Liver (tissue), 9 donors: ENCODE data around the gene TP53. TPM values are rescaled to one million over a fixed set of nuclear protein-coding genes. Genes with fewer than 3 reads are reported as not detected.

ENCODE experiments used
- DNase-seq: peaks from one replicate; pipeline ENCODE4 v3.0.0-alpha.2; 2017; ENCODE audit warnings: low spot score
- H3K27ac ChIP-seq, 2 donors: one replicate each; pipeline ENCODE4 v1.7.0; 2013; ENCODE audit warnings: inconsistent platforms in 2 of 2, low read length in 2 of 2, control low read depth in 1 of 2, low read depth in 1 of 2, mild to moderate bottlenecking in 1 of 2
- H3K27me3 ChIP-seq, 4 donors: one replicate each; pipeline versions ENCODE4 v1.6.1 to v1.7.0; 2013; ENCODE audit warnings: low read length in 3 of 4, inconsistent platforms in 1 of 4, mild to moderate bottlenecking in 1 of 4, moderate library complexity in 1 of 4; ENCODE audit not compliant: control insufficient read depth in 4 of 4, insufficient read depth in 4 of 4
- H3K36me3 ChIP-seq, 4 donors: one replicate each; pipeline versions ENCODE4 v1.6.1 to v1.7.0; 2013; ENCODE audit warnings: low read length in 3 of 4, mild to moderate bottlenecking in 3 of 4, low read depth in 1 of 4, moderate library complexity in 1 of 4; ENCODE audit not compliant: control insufficient read depth in 4 of 4, insufficient read depth in 3 of 4
- H3K4me1 ChIP-seq, 4 donors: one replicate each; pipeline versions ENCODE4 v1.6.1 to v1.7.0; 2013; ENCODE audit warnings: low read length in 3 of 4, mild to moderate bottlenecking in 3 of 4, moderate library complexity in 1 of 4; ENCODE audit not compliant: control insufficient read depth in 4 of 4, insufficient read depth in 4 of 4
- H3K4me3 ChIP-seq, 3 donors: one replicate each; pipeline versions ENCODE4 v1.6.1 to v1.7.0; 2013; ENCODE audit warnings: low read length in 3 of 3, control low read depth in 1 of 3, low read depth in 1 of 3, mild to moderate bottlenecking in 1 of 3
- H3K9ac ChIP-seq, 2 donors: one replicate each; pipeline ENCODE4 v1.7.0; 2013; ENCODE audit warnings: low read length in 2 of 2, mild to moderate bottlenecking in 2 of 2, moderate library complexity in 2 of 2, control low read depth in 1 of 2, low read depth in 1 of 2
- H3K9me3 ChIP-seq, 4 donors: one replicate each; pipeline versions ENCODE4 v1.6.1 to v1.7.0; 2013; ENCODE audit warnings: low read length in 3 of 4; ENCODE audit not compliant: control insufficient read depth in 4 of 4
- EGR1 ChIP-seq, 2 donors: IDR thresholded peaks; 2 replicates each; pipeline ENCODE4 v1.6.1; 2016 to 2018; ENCODE audit warnings: antibody characterized with exemption in 2 of 2, low read depth in 2 of 2
- FOXA1 ChIP-seq: IDR thresholded peaks from 2 replicates; pipeline ENCODE4 v1.6.1; 2016; ENCODE audit warnings: antibody characterized with exemption
- FOXA2 ChIP-seq: IDR thresholded peaks from 2 replicates; pipeline ENCODE4 v1.6.1; 2016; ENCODE audit warnings: antibody characterized with exemption
- GABPA ChIP-seq, 2 donors: IDR thresholded peaks in 1 of 2; conservative IDR thresholded peaks in 1 of 2; 2 replicates each; pipeline ENCODE4 v1.6.1; 2016; ENCODE audit warnings: antibody characterized with exemption in 2 of 2, mild to moderate bottlenecking in 1 of 2, moderate library complexity in 1 of 2
- HNF4A ChIP-seq, 2 donors: conservative IDR thresholded peaks; 2 replicates each; pipeline ENCODE4 v1.6.1; 2016; ENCODE audit warnings: antibody characterized with exemption in 2 of 2, mild to moderate bottlenecking in 2 of 2
- HNF4G ChIP-seq: IDR thresholded peaks from 2 replicates; pipeline ENCODE4 v1.6.1; 2016; ENCODE audit warnings: antibody characterized with exemption
- JUND ChIP-seq, 2 donors: IDR thresholded peaks; 2 replicates each; pipeline ENCODE4 v1.6.1; 2016; ENCODE audit warnings: antibody characterized with exemption in 2 of 2
- NR2F2 ChIP-seq: IDR thresholded peaks from 2 replicates; pipeline ENCODE4 v1.6.1; 2016; ENCODE audit warnings: antibody characterized with exemption
- RAD21 ChIP-seq, 2 donors: IDR thresholded peaks; 2 replicates each; pipeline ENCODE4 v1.6.1; 2016; ENCODE audit warnings: antibody characterized with exemption in 2 of 2, mild to moderate bottlenecking in 2 of 2
- RXRA ChIP-seq, 2 donors: IDR thresholded peaks; 2 replicates each; pipeline ENCODE4 v1.6.1; 2017 to 2018; ENCODE audit warnings: antibody characterized with exemption in 2 of 2, mild to moderate bottlenecking in 1 of 2
- SP1 ChIP-seq: IDR thresholded peaks from 2 replicates; pipeline ENCODE4 v1.6.1; 2018; ENCODE audit warnings: antibody characterized with exemption, mild to moderate bottlenecking
- TAF1 ChIP-seq: conservative IDR thresholded peaks from 2 replicates; pipeline ENCODE4 v1.6.1; 2016; ENCODE audit warnings: antibody characterized with exemption, mild to moderate bottlenecking
- YY1 ChIP-seq: IDR thresholded peaks from 2 replicates; pipeline ENCODE4 v1.6.1; 2016; ENCODE audit warnings: antibody characterized with exemption, mild to moderate bottlenecking
- WGBS: extraction: QIAGEN DNeasy Blood & Tissue Kit; methylation state at CpG from one replicate; pipeline ENCODE4 v1.1.7; 2013; 5-methylcytosine and 5-hydroxymethylcytosine counted together
- polyA plus RNA-seq, 2 donors: library from polyadenylated mRNA; stranded (reverse) in 1 of 2; unstranded in 1 of 2; fragments of 200-250 nt in 1 of 2; fragments of >200 nt in 1 of 2; fragmentation: Nextera tagmentation in 1 of 2; extraction: Ambion mirVana in 1 of 2; gene quantifications; one replicate each; pipeline versions ENCODE4 v1.2.1 to v1.2.3, GENCODE V29; 2013 to 2015
- total RNA-seq, 2 donors: library from RNA; depleted of rRNA; stranded (reverse); fragments of >200 nt; gene quantifications; one replicate each; pipeline ENCODE4 v1.2.3, GENCODE V29; 2014
- TF ChIP-seq, protein P1 (sequence below): IDR thresholded peaks from 2 replicates; pipeline ENCODE4 v1.6.1; 2016; ENCODE audit warnings: antibody characterized with exemption, mild to moderate bottlenecking
- TF ChIP-seq, protein P2 (sequence below): fragments of 150-350 bp; IDR thresholded peaks from 2 replicates; pipeline ENCODE4 v1.5.1; 2017; ENCODE audit warnings: improper control_type of control experiment, low read depth, low read length; ENCODE audit not compliant: missing input control
- TF ChIP-seq, protein P3 (sequence below): IDR thresholded peaks from 2 replicates; pipeline ENCODE4 v1.6.1; 2016; ENCODE audit warnings: antibody characterized with exemption
- TF ChIP-seq, protein P4 (sequence below): IDR thresholded peaks from 2 replicates; pipeline ENCODE4 v1.6.1; 2016; ENCODE audit warnings: antibody characterized with exemption
- TF ChIP-seq, protein P5 (sequence below): IDR thresholded peaks from 2 replicates; pipeline ENCODE4 v1.6.1; 2016; ENCODE audit warnings: antibody characterized with exemption
- donor health status: healthy.
- donor health status: healthy.
- donor health status: healthy.
- donor health status: healthy.
- donor health status: healthy.

The TP53 gene
- total and polyA plus RNA-seq, 4 donors, result 8.3 to 18.4 (median 12.6) TPM

DNA sequence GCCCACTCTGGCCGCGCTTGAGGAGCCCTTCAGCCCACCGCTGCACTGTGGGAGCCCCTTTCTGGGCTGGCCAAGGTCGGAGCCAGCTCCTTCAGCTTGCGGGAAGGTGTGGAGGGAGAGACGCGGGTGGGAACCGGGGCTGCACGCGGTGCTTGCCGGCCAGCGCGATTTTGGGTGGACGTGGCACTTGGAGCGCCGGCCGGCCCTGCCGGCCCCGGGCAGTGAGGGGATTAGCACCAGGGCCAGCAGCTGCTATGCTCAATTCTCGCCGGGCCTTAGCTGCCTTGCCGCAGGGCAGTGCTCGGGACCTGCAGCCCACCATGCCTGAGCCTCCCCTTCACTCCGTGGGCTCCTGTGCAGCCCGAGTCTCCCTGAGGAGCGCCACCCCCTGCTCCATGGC lies 46.5 kb downstream of the TP53 start:
- no peaks in the 10 kb centered on the region for H3K36me3 ChIP-seq
- WGBS, result 94% methylated on average over 26 of the region's 26 CpGs

DNA sequence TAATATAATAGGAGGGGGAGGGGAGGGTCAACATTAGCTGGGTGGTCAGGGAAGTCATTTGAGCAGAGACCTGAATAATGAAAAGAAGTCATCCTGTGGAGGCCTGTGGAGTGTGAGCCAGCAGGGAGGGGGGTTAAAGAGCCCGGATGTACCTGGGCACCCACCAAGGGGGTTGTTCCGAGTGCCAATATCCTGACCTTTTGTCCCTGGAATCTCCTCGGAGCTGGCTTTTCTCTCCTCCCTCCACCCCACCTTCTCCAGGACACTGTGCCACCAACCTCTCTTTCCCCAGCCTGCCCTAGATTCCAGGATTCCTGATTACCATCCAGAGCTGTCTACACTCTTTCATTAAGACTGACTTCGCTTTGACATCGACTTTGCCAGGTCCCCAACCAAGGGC lies 51.1 kb downstream of the TP53 start:
- H3K36me3 ChIP-seq, result no peaks in the 10 kb centered on the region
- H3K27ac ChIP-seq, result no peak overlapping the region
- TF ChIP-seq GABPA (IDR thresholded peaks at IDR 0.05 in 1 of 2, conservative IDR thresholded peaks at IDR 0.05 in 1 of 2) (no peak), TAF1 (no peak), NR2F2 (no peak), FOXA2 (no peak), EGR1 (IDR thresholded peaks at IDR 0.05; ENCODE audit: low read depth in 2 of 2) (no peak), HNF4G (no peak), HNF4A (conservative IDR thresholded peaks at IDR 0.05) (no peak), RXRA (IDR thresholded peaks at IDR 0.05) (no peak), SP1 (no peak), JUND (IDR thresholded peaks at IDR 0.05) (no peak), RAD21 (IDR thresholded peaks at IDR 0.05) (no peak), FOXA1 (no peak), YY1 (no peak)
- TF ChIP-seq, protein P1, sequence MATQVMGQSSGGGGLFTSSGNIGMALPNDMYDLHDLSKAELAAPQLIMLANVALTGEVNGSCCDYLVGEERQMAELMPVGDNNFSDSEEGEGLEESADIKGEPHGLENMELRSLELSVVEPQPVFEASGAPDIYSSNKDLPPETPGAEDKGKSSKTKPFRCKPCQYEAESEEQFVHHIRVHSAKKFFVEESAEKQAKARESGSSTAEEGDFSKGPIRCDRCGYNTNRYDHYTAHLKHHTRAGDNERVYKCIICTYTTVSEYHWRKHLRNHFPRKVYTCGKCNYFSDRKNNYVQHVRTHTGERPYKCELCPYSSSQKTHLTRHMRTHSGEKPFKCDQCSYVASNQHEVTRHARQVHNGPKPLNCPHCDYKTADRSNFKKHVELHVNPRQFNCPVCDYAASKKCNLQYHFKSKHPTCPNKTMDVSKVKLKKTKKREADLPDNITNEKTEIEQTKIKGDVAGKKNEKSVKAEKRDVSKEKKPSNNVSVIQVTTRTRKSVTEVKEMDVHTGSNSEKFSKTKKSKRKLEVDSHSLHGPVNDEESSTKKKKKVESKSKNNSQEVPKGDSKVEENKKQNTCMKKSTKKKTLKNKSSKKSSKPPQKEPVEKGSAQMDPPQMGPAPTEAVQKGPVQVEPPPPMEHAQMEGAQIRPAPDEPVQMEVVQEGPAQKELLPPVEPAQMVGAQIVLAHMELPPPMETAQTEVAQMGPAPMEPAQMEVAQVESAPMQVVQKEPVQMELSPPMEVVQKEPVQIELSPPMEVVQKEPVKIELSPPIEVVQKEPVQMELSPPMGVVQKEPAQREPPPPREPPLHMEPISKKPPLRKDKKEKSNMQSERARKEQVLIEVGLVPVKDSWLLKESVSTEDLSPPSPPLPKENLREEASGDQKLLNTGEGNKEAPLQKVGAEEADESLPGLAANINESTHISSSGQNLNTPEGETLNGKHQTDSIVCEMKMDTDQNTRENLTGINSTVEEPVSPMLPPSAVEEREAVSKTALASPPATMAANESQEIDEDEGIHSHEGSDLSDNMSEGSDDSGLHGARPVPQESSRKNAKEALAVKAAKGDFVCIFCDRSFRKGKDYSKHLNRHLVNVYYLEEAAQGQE, result no peak
- TF ChIP-seq, protein P2, sequence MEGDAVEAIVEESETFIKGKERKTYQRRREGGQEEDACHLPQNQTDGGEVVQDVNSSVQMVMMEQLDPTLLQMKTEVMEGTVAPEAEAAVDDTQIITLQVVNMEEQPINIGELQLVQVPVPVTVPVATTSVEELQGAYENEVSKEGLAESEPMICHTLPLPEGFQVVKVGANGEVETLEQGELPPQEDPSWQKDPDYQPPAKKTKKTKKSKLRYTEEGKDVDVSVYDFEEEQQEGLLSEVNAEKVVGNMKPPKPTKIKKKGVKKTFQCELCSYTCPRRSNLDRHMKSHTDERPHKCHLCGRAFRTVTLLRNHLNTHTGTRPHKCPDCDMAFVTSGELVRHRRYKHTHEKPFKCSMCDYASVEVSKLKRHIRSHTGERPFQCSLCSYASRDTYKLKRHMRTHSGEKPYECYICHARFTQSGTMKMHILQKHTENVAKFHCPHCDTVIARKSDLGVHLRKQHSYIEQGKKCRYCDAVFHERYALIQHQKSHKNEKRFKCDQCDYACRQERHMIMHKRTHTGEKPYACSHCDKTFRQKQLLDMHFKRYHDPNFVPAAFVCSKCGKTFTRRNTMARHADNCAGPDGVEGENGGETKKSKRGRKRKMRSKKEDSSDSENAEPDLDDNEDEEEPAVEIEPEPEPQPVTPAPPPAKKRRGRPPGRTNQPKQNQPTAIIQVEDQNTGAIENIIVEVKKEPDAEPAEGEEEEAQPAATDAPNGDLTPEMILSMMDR, result no peak
- TF ChIP-seq, protein P3, sequence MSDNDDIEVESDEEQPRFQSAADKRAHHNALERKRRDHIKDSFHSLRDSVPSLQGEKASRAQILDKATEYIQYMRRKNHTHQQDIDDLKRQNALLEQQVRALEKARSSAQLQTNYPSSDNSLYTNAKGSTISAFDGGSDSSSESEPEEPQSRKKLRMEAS, result no peak
- TF ChIP-seq, protein P4, sequence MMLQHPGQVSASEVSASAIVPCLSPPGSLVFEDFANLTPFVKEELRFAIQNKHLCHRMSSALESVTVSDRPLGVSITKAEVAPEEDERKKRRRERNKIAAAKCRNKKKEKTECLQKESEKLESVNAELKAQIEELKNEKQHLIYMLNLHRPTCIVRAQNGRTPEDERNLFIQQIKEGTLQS, result no peak
- TF ChIP-seq, protein P5, sequence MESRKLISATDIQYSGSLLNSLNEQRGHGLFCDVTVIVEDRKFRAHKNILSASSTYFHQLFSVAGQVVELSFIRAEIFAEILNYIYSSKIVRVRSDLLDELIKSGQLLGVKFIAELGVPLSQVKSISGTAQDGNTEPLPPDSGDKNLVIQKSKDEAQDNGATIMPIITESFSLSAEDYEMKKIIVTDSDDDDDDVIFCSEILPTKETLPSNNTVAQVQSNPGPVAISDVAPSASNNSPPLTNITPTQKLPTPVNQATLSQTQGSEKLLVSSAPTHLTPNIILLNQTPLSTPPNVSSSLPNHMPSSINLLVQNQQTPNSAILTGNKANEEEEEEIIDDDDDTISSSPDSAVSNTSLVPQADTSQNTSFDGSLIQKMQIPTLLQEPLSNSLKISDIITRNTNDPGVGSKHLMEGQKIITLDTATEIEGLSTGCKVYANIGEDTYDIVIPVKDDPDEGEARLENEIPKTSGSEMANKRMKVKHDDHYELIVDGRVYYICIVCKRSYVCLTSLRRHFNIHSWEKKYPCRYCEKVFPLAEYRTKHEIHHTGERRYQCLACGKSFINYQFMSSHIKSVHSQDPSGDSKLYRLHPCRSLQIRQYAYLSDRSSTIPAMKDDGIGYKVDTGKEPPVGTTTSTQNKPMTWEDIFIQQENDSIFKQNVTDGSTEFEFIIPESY, result no peak
- H3K4me3 ChIP-seq, result no peak overlapping the region
- H3K4me1 ChIP-seq, result peaks cover 8 to 22% (median 21%) of the 10 kb centered on the region in 4 donors
- H3K27me3 ChIP-seq, result no peaks in the 10 kb centered on the region
- H3K9ac ChIP-seq, result no peak overlapping the region
- no peak for DNase-seq
- no peaks in the 10 kb centered on the region for H3K9me3 ChIP-seq
- WGBS, result 70% methylated on average over 5 of the region's 5 CpGs

More for the DNA sequence above, 46.5 kb downstream of the TP53 start:
- Histone ChIP-seq H3K4me1 (no peaks in the 10 kb centered on the region), H3K9ac (no peak overlapping the region), H3K27me3 (no peaks in the 10 kb centered on the region), H3K9me3 (no peaks in the 10 kb centered on the region), H3K4me3 (no peak overlapping the region), H3K27ac (no peak overlapping the region)
- no peak for DNase-seq
- TF ChIP-seq HNF4G (no peak), GABPA (IDR thresholded peaks at IDR 0.05 in 1 of 2, conservative IDR thresholded peaks at IDR 0.05 in 1 of 2) (no peak), RAD21 (IDR thresholded peaks at IDR 0.05) (no peak)
- TF ChIP-seq, protein P3, result no peak
